A673 (cell line): Measurements from ENCODE around the gene BFSP2.

Source experiments
- EZH2 ChIP-seq: fragments of 200-600 bp; sonication (generic); IDR thresholded peaks from 2 replicates; pipeline ENCODE4 v1.6.1; 2017; ENCODE audit warnings: borderline replicate concordance, low read depth, mild to moderate bottlenecking, mixed read lengths, antibody characterized with exemption, low read length; ENCODE audit not compliant: poor library complexity, severe bottlenecking
- TF ChIP-seq, protein P1 (sequence below): fragments of 300-800, 200-600 bp; sonication (generic); conservative IDR thresholded peaks from 2 replicates; pipeline ENCODE4 v1.5.1; 2017; ENCODE audit warnings: low read depth, mild to moderate bottlenecking, antibody characterized with exemption, low read length, moderate library complexity, mixed read lengths

DNA sequence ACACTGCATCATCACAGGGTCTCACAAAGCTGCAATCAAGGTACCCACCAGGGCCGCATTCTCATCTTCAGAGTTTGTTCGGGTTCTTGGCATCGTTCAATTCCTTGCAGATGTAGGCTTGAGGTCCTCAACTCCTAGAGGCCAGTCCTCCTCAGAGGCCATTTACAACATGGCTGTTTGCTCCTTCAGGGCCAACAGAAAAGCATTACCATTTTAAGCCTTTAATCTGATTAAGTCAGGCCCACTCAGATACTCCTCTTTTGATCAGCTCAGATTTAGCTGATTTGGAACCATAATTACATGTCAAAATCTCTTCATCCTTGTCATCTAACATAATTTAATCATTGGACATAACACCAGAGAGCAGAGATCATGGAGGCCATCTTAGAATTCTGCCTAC lies 55.4 kb downstream of the BFSP2 start:
- TF ChIP-seq EZH2: no peak
- TF ChIP-seq, protein P1, sequence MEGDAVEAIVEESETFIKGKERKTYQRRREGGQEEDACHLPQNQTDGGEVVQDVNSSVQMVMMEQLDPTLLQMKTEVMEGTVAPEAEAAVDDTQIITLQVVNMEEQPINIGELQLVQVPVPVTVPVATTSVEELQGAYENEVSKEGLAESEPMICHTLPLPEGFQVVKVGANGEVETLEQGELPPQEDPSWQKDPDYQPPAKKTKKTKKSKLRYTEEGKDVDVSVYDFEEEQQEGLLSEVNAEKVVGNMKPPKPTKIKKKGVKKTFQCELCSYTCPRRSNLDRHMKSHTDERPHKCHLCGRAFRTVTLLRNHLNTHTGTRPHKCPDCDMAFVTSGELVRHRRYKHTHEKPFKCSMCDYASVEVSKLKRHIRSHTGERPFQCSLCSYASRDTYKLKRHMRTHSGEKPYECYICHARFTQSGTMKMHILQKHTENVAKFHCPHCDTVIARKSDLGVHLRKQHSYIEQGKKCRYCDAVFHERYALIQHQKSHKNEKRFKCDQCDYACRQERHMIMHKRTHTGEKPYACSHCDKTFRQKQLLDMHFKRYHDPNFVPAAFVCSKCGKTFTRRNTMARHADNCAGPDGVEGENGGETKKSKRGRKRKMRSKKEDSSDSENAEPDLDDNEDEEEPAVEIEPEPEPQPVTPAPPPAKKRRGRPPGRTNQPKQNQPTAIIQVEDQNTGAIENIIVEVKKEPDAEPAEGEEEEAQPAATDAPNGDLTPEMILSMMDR: no peak
